Inflammatory macrophage (primary cell): ENCODE data around the gene ST6GAL1.
"Not testable (repeated sequence)": the region's sequence is repeated elsewhere in the genome, so short reads cannot be mapped to it uniquely, and the experiment has no call there.

Experiments
- DNase-seq, 2 donors: peaks; one replicate each; pipeline ENCODE4 v3.0.0-alpha.2; 2020 to 2022

The ST6GAL1 gene

GRCh38 chr3:187051724-187052366 is 121.5 kb downstream of the ST6GAL1 start:
- DNase-seq = peak; percentile 16 to 26

- DNase-seq = not testable (repeated sequence)
These were observed 122.1 kb downstream of the ST6GAL1 start for GRCh38 chr3:187052427-187052826.

- DNase-seq = not testable (repeated sequence)
These were observed 124.1 kb downstream of the ST6GAL1 start for GRCh38 chr3:187054433-187054832.

- DNase-seq = not testable (repeated sequence)
These were observed 127.5 kb downstream of the ST6GAL1 start for GRCh38 chr3:187057803-187058202.

GRCh38 chr3:187061748-187062147 is 131.4 kb downstream of the ST6GAL1 start:
- no peak for DNase-seq

GRCh38 chr3:187062526-187063177 is 132.3 kb downstream of the ST6GAL1 start:
- no peak for DNase-seq

- no peak for DNase-seq
These were observed 133.2 kb downstream of the ST6GAL1 start for GRCh38 chr3:187063286-187064121.

- DNase-seq = no peak
These were observed 134.1 kb downstream of the ST6GAL1 start for GRCh38 chr3:187064210-187065115.

- peak in 1 of 2 donors; percentile 27 for DNase-seq
These were observed 136.1 kb downstream of the ST6GAL1 start for GRCh38 chr3:187066228-187066995.

- no peak for DNase-seq
These were observed 138.5 kb downstream of the ST6GAL1 start for GRCh38 chr3:187068787-187069186.

- DNase-seq = no peak
These were observed 139.7 kb downstream of the ST6GAL1 start for GRCh38 chr3:187069857-187070516.

GRCh38 chr3:187072102-187072501 is 141.8 kb downstream of the ST6GAL1 start:
- DNase-seq = no peak

- peak in 1 of 2 donors; percentile 11 for DNase-seq
These were observed 142.2 kb downstream of the ST6GAL1 start for GRCh38 chr3:187072511-187072910.

- DNase-seq = no peak
These were observed 143.3 kb downstream of the ST6GAL1 start for GRCh38 chr3:187073581-187074098.

GRCh38 chr3:187074846-187075245 is 144.5 kb downstream of the ST6GAL1 start:
- no peak for DNase-seq

- DNase-seq = no peak
These were observed 146.0 kb downstream of the ST6GAL1 start for GRCh38 chr3:187076297-187076696.

- no peak for DNase-seq
These were observed 146.8 kb downstream of the ST6GAL1 start for GRCh38 chr3:187077085-187077484.

- DNase-seq = no peak
These were observed 147.2 kb downstream of the ST6GAL1 start for GRCh38 chr3:187077537-187077936.

- DNase-seq = no peak
These were observed 149.0 kb downstream of the ST6GAL1 start for GRCh38 chr3:187079090-187080022.
